ENCODE measurements around the gene MAP3K12.

- TF ChIP-seq POLR2AphosphoS5 (IDR thresholded peaks at IDR 0.05; ENCODE audit: insufficient read depth in 1 of 2, low read depth in 1 of 2) (no peak), CTCF (IDR thresholded peaks at IDR 0.05) (no peak), POLR2A (IDR thresholded peaks at IDR 0.05) (no peak)
Observed at GRCh38 chr12:53489242-53489864, 9.9 kb downstream of the MAP3K12 start.

Data from vagina (tissue), 2 donors.